Inferior parietal cortex (tissue), 1 donor: ENCODE data around the gene EXOC3L4.

Source experiments
- DNase-seq: peaks from one replicate; pipeline ENCODE4 v3.0.0-alpha.2; 2016; ENCODE audit errors: extremely low spot score

EXOC3L4 gene

GRCh38 chr14:103070971-103071542 lies 23.5 kb upstream of the EXOC3L4 start:
- no peak for DNase-seq

GRCh38 chr14:103071544-103072251 lies 22.8 kb upstream of the EXOC3L4 start:
- no peak for DNase-seq

GRCh38 chr14:103072595-103073366 lies 21.7 kb upstream of the EXOC3L4 start:
- no peak for DNase-seq

- DNase-seq: no peak
Observed at GRCh38 chr14:103073367-103073875, 21.1 kb upstream of the EXOC3L4 start.

GRCh38 chr14:103073876-103074728 lies 20.4 kb upstream of the EXOC3L4 start:
- DNase-seq: no peak

- DNase-seq: no peak
Observed at GRCh38 chr14:103074729-103075367, 19.7 kb upstream of the EXOC3L4 start.

- DNase-seq: peak; percentile 76
Observed at GRCh38 chr14:103078420-103078749, 16.1 kb upstream of the EXOC3L4 start.

- DNase-seq: no peak
Observed at GRCh38 chr14:103078860-103079587, 15.5 kb upstream of the EXOC3L4 start.

- no peak for DNase-seq
Observed at GRCh38 chr14:103081951-103082350, 12.6 kb upstream of the EXOC3L4 start.

- no peak for DNase-seq
Observed at GRCh38 chr14:103084021-103084919, 10.3 kb upstream of the EXOC3L4 start, which contains the start of gene LBHD2. Gene LBHD2 (plus strand): TSS chr14:103084210. CDS start chr14:103086013, 1,803 bp downstream.

GRCh38 chr14:103085106-103086091 lies 9.1 kb upstream of the EXOC3L4 start:
- DNase-seq: no peak

- DNase-seq: no peak
Observed at GRCh38 chr14:103086771-103087342, 7.7 kb upstream of the EXOC3L4 start.

- no peak for DNase-seq
Observed at GRCh38 chr14:103087343-103087835, 7.1 kb upstream of the EXOC3L4 start.

GRCh38 chr14:103088921-103089320 lies 5.6 kb upstream of the EXOC3L4 start:
- no peak for DNase-seq

GRCh38 chr14:103089386-103090335 lies 4.9 kb upstream of the EXOC3L4 start:
- no peak for DNase-seq

GRCh38 chr14:103090481-103091020 lies 4.0 kb upstream of the EXOC3L4 start:
- DNase-seq: no peak
